AG09309 (cell line): Measurements from ENCODE around the gene GOLGA8S.
A peak's percentile ranks its signal among the peaks of the same experiment; 100 is the strongest.
"Not testable (repeated sequence)": the region's sequence is repeated elsewhere in the genome, so short reads cannot be mapped to it uniquely, and the experiment has no call there.

Source experiments
- DNase-seq: peaks from one replicate; pipeline ENCODE4 v3.0.0-alpha.2; 2010; ENCODE audit warnings: low read depth
- H3K4me3 ChIP-seq: 2 replicates; pipeline ENCODE4 v1.5.1; 2011; ENCODE audit warnings: mild to moderate bottlenecking, low read depth, low read length, moderate library complexity; ENCODE audit not compliant: control insufficient read depth
- CTCF ChIP-seq: IDR thresholded peaks from 2 replicates; pipeline ENCODE4 v1.5.1; 2011; ENCODE audit warnings: mild to moderate bottlenecking, low read depth, low read length, inconsistent platforms; ENCODE audit not compliant: insufficient read depth, control insufficient read depth; ENCODE audit errors: missing control alignments

Gene GOLGA8S

GRCh38 chr15:23354448-23354847 is at the start of gene GOLGA8S:
GOLGA8S (plus strand) TSS chr15:23354748; CDS start chr15:23354810, 62 bp downstream.
- not testable (repeated sequence) for DNase-seq, H3K4me3 ChIP-seq

- peak overlapping the region; percentile 3 for H3K4me3 ChIP-seq
- not testable (repeated sequence) for DNase-seq
Observed at GRCh38 chr15:23304805-23305204, 49.7 kb upstream of the GOLGA8S start.

GRCh38 chr15:23305921-23306320 is 48.6 kb upstream of the GOLGA8S start:
- not testable (repeated sequence) for DNase-seq, H3K4me3 ChIP-seq

GRCh38 chr15:23311233-23311632 is 43.3 kb upstream of the GOLGA8S start:
- DNase-seq, H3K4me3 ChIP-seq: not testable (repeated sequence)

GRCh38 chr15:23334096-23334495 is 20.5 kb upstream of the GOLGA8S start, which contains the start of gene GOLGA6L26:
GOLGA6L26 (minus strand) TSS chr15:23334196; CDS start chr15:23334135, 61 bp downstream.
- DNase-seq, H3K4me3 ChIP-seq: not testable (repeated sequence)

- DNase-seq, H3K4me3 ChIP-seq: not testable (repeated sequence)
Observed at GRCh38 chr15:23362622-23363021, 8.1 kb downstream of the GOLGA8S start.

GRCh38 chr15:23364261-23364660 is 9.7 kb downstream of the GOLGA8S start:
- H3K4me3 ChIP-seq = not testable (repeated sequence)

GRCh38 chr15:23370578-23370977 is 16.0 kb downstream of the GOLGA8S start:
- no peak for TF ChIP-seq CTCF
- DNase-seq = no peak
- H3K4me3 ChIP-seq = no peak overlapping the region

More at GRCh38 chr15:23364261-23364660, 9.7 kb downstream of the GOLGA8S start:
- DNase-seq = not testable (repeated sequence)

- DNase-seq, H3K4me3 ChIP-seq: not testable (repeated sequence)
Observed at GRCh38 chr15:23371134-23371533, 16.6 kb downstream of the GOLGA8S start.

- H3K4me3 ChIP-seq, DNase-seq: not testable (repeated sequence)
Observed at GRCh38 chr15:23371868-23372267, 17.3 kb downstream of the GOLGA8S start.

GRCh38 chr15:23372284-23372683 is 17.7 kb downstream of the GOLGA8S start:
- no peak overlapping the region for H3K4me3 ChIP-seq
- TF ChIP-seq CTCF = no peak
- DNase-seq = no peak

GRCh38 chr15:23372891-23373600 is 18.5 kb downstream of the GOLGA8S start:
- not testable (repeated sequence) for DNase-seq, H3K4me3 ChIP-seq

GRCh38 chr15:23374226-23374625 is 19.7 kb downstream of the GOLGA8S start:
- H3K4me3 ChIP-seq, DNase-seq: not testable (repeated sequence)

GRCh38 chr15:23378946-23379345 is 24.4 kb downstream of the GOLGA8S start:
- H3K4me3 ChIP-seq, DNase-seq: not testable (repeated sequence)

GRCh38 chr15:23380700-23381099 is 26.2 kb downstream of the GOLGA8S start:
- H3K4me3 ChIP-seq = not testable (repeated sequence)

GRCh38 chr15:23381192-23381591 is 26.6 kb downstream of the GOLGA8S start:
- not testable (repeated sequence) for DNase-seq, H3K4me3 ChIP-seq

More at GRCh38 chr15:23380700-23381099, 26.2 kb downstream of the GOLGA8S start:
- not testable (repeated sequence) for DNase-seq
